Inferior parietal cortex (tissue), 1 donor: ENCODE measurements around the gene CMTM8.
A peak's percentile ranks its signal among the peaks of the same experiment; 100 is the strongest.
"Not testable (repeated sequence)": the region's sequence is repeated elsewhere in the genome, so short reads cannot be mapped to it uniquely, and the experiment has no call there.

ENCODE experiments used
- DNase-seq: peaks from one replicate; pipeline ENCODE4 v3.0.0-alpha.2; 2016; ENCODE audit errors: extremely low spot score

The CMTM8 gene

GRCh38 chr3:32379831-32380500, 141.5 kb downstream of the CMTM8 start:
- no peak for DNase-seq

GRCh38 chr3:32381922-32382321, 143.4 kb downstream of the CMTM8 start:
- DNase-seq, result no peak

- DNase-seq, result no peak
Measured at GRCh38 chr3:32383136-32383711, 144.7 kb downstream of the CMTM8 start.

- no peak for DNase-seq
Measured at GRCh38 chr3:32384938-32385337, 146.5 kb downstream of the CMTM8 start.

- no peak for DNase-seq
Measured at GRCh38 chr3:32387512-32387911, 149.0 kb downstream of the CMTM8 start.

- DNase-seq, result not testable (repeated sequence)
Measured at GRCh38 chr3:32389577-32389976, 151.1 kb downstream of the CMTM8 start.

GRCh38 chr3:32391643-32392535, 153.4 kb downstream of the CMTM8 start, which contains the start of gene CMTM7:
CMTM7 (plus strand) TSS chr3:32391853; CDS start chr3:32391907, 54 bp downstream.
- DNase-seq, result no peak

- DNase-seq, result no peak
Measured at GRCh38 chr3:32392536-32393302, 154.2 kb downstream of the CMTM8 start.

GRCh38 chr3:32395496-32395895, 157.0 kb downstream of the CMTM8 start:
- DNase-seq, result no peak

- no peak for DNase-seq
Measured at GRCh38 chr3:32397941-32398340, 159.5 kb downstream of the CMTM8 start.

- DNase-seq, result no peak
Measured at GRCh38 chr3:32398531-32398930, 160.1 kb downstream of the CMTM8 start.

- DNase-seq, result peak; percentile 74
Measured at GRCh38 chr3:32399030-32399620, 160.6 kb downstream of the CMTM8 start.

GRCh38 chr3:32401126-32401525, 162.6 kb downstream of the CMTM8 start:
- DNase-seq, result no peak

- peak; percentile 51 for DNase-seq
Measured at GRCh38 chr3:32401556-32402081, 163.1 kb downstream of the CMTM8 start.

- no peak for DNase-seq
Measured at GRCh38 chr3:32403663-32404062, 165.2 kb downstream of the CMTM8 start.

GRCh38 chr3:32404714-32405113, 166.2 kb downstream of the CMTM8 start:
- DNase-seq, result no peak

- no peak for DNase-seq
Measured at GRCh38 chr3:32405155-32405554, 166.7 kb downstream of the CMTM8 start.

- DNase-seq, result no peak
Measured at GRCh38 chr3:32405711-32406323, 167.3 kb downstream of the CMTM8 start.

- no peak for DNase-seq
Measured at GRCh38 chr3:32406486-32407408, 168.3 kb downstream of the CMTM8 start.
